GM12878 (cell line): ENCODE results near the gene SLC2A8. TPM values are rescaled to one million over a fixed set of nuclear protein-coding genes. Genes with fewer than 3 reads are reported as not detected.

ENCODE experiments used
- ATAC-seq: fragments of 200-7000 bp; cut with Tn5 transposase; 3 replicates; pipeline ENCODE4 v1.9.1; 2020; ENCODE audit warnings: mild to moderate bottlenecking, moderate library complexity
- BruUV-seq: library from RNA; stranded (reverse); fragments of 400-500 nt; replicated peaks from 2 replicates; lab custom pipeline; 2021; lab: Mats Ljungman, UMichigan
- CTCF ChIA-PET: fragments of 300-600 bp; sonication (Branson Sonifier 250); formaldehyde crosslinking; extraction: SDS; loops from one replicate; lab custom pipeline; 2021; ENCODE audit warnings: inconsistent platforms; lab: Yijun Ruan, JAX
- POLR2A ChIA-PET: fragments of 350-600 bp; formaldehyde crosslinking; extraction: SDS; loops from one replicate; lab custom pipeline; 2021; ENCODE audit warnings: inconsistent platforms; lab: Charles Lee
- RAD21 ChIA-PET: fragments of 300-600 bp; sonication (Branson Sonifier 250); formaldehyde crosslinking; loops from one replicate; lab custom pipeline; 2023; ENCODE audit warnings: antibody characterized with exemption; ENCODE audit not compliant: unreplicated experiment; lab: Charles Lee
- SMC1A ChIA-PET: fragments of 300-600 bp; sonication (Branson Sonifier 250); formaldehyde crosslinking; loops from one replicate; lab custom pipeline; 2023; ENCODE audit not compliant: unreplicated experiment, uncharacterized antibody; lab: Charles Lee
- DNase-seq: peaks from one replicate; pipeline ENCODE4 v3.0.0-alpha.2; 2011; ENCODE audit warnings: low read depth, low spot score
- FAIRE-seq: peaks from 3 replicates; lab custom pipeline; 2011; peaks lifted over from hg19 to GRCh38; lab: Jason Lieb, UNC
- H2AFZ ChIP-seq: 2 replicates; pipeline ENCODE4 v1.6.0; 2011; ENCODE audit warnings: low read depth, low read length, control low read depth; ENCODE audit not compliant: control insufficient read depth
- H3K27ac ChIP-seq: 2 replicates; pipeline ENCODE4 v1.5.1; 2011; ENCODE audit warnings: control low read depth; ENCODE audit not compliant: control insufficient read depth, insufficient read depth
- H3K27me3 ChIP-seq, 2 experiments: replicated peaks in 1 of 2; 2 replicates each; pipeline versions ENCODE4 v1.6.0 to v1.6.1; 2011; ENCODE audit warnings: low read length in 1 of 2; ENCODE audit not compliant: control insufficient read depth in 2 of 2, insufficient read depth in 2 of 2
- H3K36me3 ChIP-seq, 2 experiments: 2 replicates each; pipeline ENCODE4 v1.5.1; 2011; ENCODE audit warnings: low read length in 1 of 2; ENCODE audit not compliant: control insufficient read depth in 2 of 2, insufficient read depth in 2 of 2
- H3K4me1 ChIP-seq: 2 replicates; pipeline ENCODE4 v1.6.1; 2011; ENCODE audit warnings: mild to moderate bottlenecking, low read length, moderate library complexity, mixed read lengths; ENCODE audit not compliant: control insufficient read depth, insufficient read depth
- H3K4me2 ChIP-seq: 2 replicates; pipeline ENCODE4 v1.6.0; 2011; ENCODE audit warnings: control low read depth; ENCODE audit not compliant: control insufficient read depth, insufficient read depth
- H3K4me3 ChIP-seq: fragments of 200-600 bp; sonication (generic); 2 replicates; pipeline ENCODE4 v1.5.1; 2016
- H3K79me2 ChIP-seq: 2 replicates; pipeline ENCODE4 v1.6.0; 2011; ENCODE audit warnings: low read length; ENCODE audit not compliant: control insufficient read depth, insufficient read depth
- H3K9ac ChIP-seq: 2 replicates; pipeline ENCODE4 v1.8.0; 2011; ENCODE audit warnings: low read length, control low read depth, mixed read lengths; ENCODE audit not compliant: control insufficient read depth, insufficient read depth
- H3K9me3 ChIP-seq: replicated peaks from 3 replicates; pipeline ENCODE4 v1.5.1; 2011; ENCODE audit warnings: mild to moderate bottlenecking, low read length; ENCODE audit not compliant: control insufficient read depth, insufficient read depth
- H4K20me1 ChIP-seq: 2 replicates; pipeline ENCODE4 v1.6.0; 2011; ENCODE audit not compliant: control insufficient read depth, insufficient read depth
- E2F4 ChIP-seq: IDR thresholded peaks from 2 replicates; pipeline ENCODE4 v1.6.1; 2012; ENCODE audit warnings: low read depth, low read length, improper control_type of control experiment
- MTA2 ChIP-seq: fragments of 450-650 bp; IDR thresholded peaks from 2 replicates; pipeline ENCODE4 v1.6.1; 2016; ENCODE audit warnings: low read depth, mild to moderate bottlenecking, moderate library complexity
- NKRF ChIP-seq: fragments of 450-650 bp; conservative IDR thresholded peaks from 2 replicates; pipeline ENCODE4 v1.6.1; 2017; ENCODE audit warnings: mild to moderate bottlenecking, moderate library complexity
- RCOR1 ChIP-seq: conservative IDR thresholded peaks from 2 replicates; pipeline ENCODE4 v1.6.1; 2012; ENCODE audit warnings: low read depth, low read length, improper control_type of control experiment
- SREBF1 ChIP-seq: IDR thresholded peaks from 2 replicates; pipeline ENCODE4 v1.6.1; 2012; ENCODE audit warnings: mild to moderate bottlenecking, low read length
- SRF ChIP-seq, 2 experiments: IDR thresholded peaks; 2 replicates each; pipeline ENCODE4 v1.6.1; 2011; ENCODE audit warnings: low read depth in 2 of 2, low read length in 2 of 2, mild to moderate bottlenecking in 1 of 2, moderate library complexity in 1 of 2
- ZNF592 ChIP-seq: fragments of 450-650 bp; IDR thresholded peaks from 2 replicates; pipeline ENCODE4 v1.6.1; 2017; ENCODE audit warnings: mild to moderate bottlenecking, moderate library complexity
- WGBS: methylation state at CpG from one replicate; pipeline ENCODE4 v1.1.6; 2016; ENCODE audit warnings: low lambda C conversion rate; ENCODE audit not compliant: insufficient replicate concordance, insufficient coverage; ENCODE audit errors: missing lambda C conversion rate; 5-methylcytosine and 5-hydroxymethylcytosine counted together
- in situ Hi-C: fragments of 300-500 bp; cut with MboI; formaldehyde crosslinking; loops from 9 replicates; pipeline ENCODE4 v1.14.3; 2018; ENCODE audit warnings: mixed read lengths
- intact Hi-C: fragments of 100-400 bp; cut with micrococcal nuclease; formaldehyde crosslinking; loops from one replicate; pipeline ENCODE4 v1.14.2; 2022; ENCODE audit not compliant: unreplicated experiment
- polyA plus RNA-seq, 11 experiments: library from polyadenylated mRNA; depleted of rRNA in 4 of 11; unstranded in 6 of 11; stranded (reverse) in 5 of 11; fragments of >200 nt; fragmentation: Nextera tagmentation in 4 of 11; fragmentation: Illumina TruSeq in 1 of 11; extraction: Ambion mirVana in 4 of 11; extraction: Trizol in 1 of 11; gene quantifications; 1 replicate in 1 of 11; 2 replicates in 10 of 11; pipeline versions ENCODE4 v1.2.1 to v1.2.3, GENCODE V29; 2011 to 2016; ENCODE audit warnings: inconsistent platforms in 2 of 11, missing spikeins in 2 of 11, low read depth in 1 of 11
- total RNA-seq, 4 experiments: library from RNA; depleted of rRNA in 3 of 4; stranded (reverse); fragments of >200 nt in 3 of 4; fragmentation: Illumina TruSeq in 1 of 4; extraction: Trizol in 1 of 4; gene quantifications; 2 replicates each; pipeline versions ENCODE4 v1.2.1 to v1.2.3, GENCODE V29; 2013 to 2021

SLC2A8 gene
- total and polyA plus RNA-seq, 10 of the 15 experiments (the other 5 are each of a cell fraction or from before 2014, with no cell fraction given), result 0.31 to 22.7 (median 10.0) TPM

- no peak for TF ChIP-seq E2F4
These were observed 38.9 kb upstream of the SLC2A8 start (continued) for GRCh38 chr9:127358023-127358535.

- TF ChIP-seq SRF (IDR thresholded peaks at IDR 0.05; ENCODE audit: low read depth in 2 of 2, low read length in 2 of 2) (no peak), RCOR1 (no peak), ZNF592 (no peak), MTA2 (no peak), SREBF1 (no peak), NKRF (no peak)
- peaks cover 5% of the 10 kb centered on the region; the same call in 1 of the 2 replicates for H3K4me1 ChIP-seq
- in situ Hi-C loops, result no loop called here
- no peak for DNase-seq
- H3K4me2 ChIP-seq, result no peak overlapping the region
- no TSS peak for BruUV-seq
- ChIA-PET POLR2A (no interaction called here), SMC1A (interaction anchor here (0.6 to 1.2 kb wide), 3 partner anchors 8 to 40 kb away, joined by 3 read pairs; no protein-coding TSS in a partner anchor), CTCF (interaction anchor here (1.2 to 1.3 kb wide), 3 partner anchors 12 to 144 kb away, joined by 3 read pairs; no protein-coding TSS in a partner anchor), RAD21 (no interaction called here)
- H3K79me2 ChIP-seq, result no peaks in the 10 kb centered on the region
- no peaks in the 10 kb centered on the region for H4K20me1 ChIP-seq
- intact Hi-C loops, result no loop called here
- H3K27ac ChIP-seq, result no peak overlapping the region
- no peak for FAIRE-seq
- no peak overlapping the region for H2AFZ ChIP-seq
- H3K9me3 ChIP-seq, result no peaks in the 10 kb centered on the region
- H3K9ac ChIP-seq, result no peak overlapping the region
- H3K27me3 ChIP-seq, result no peaks in the 10 kb centered on the region
- 100% methylated on average over 2 of the region's 3 CpGs for WGBS
- H3K36me3 ChIP-seq, result no peaks in the 10 kb centered on the region; a peak in 1 of 4 replicates
- ATAC-seq, result no peak
- no peak overlapping the region for H3K4me3 ChIP-seq
These were observed 38.2 kb upstream of the SLC2A8 start for GRCh38 chr9:127358770-127359169.
